CD4-positive, alpha-beta T cell (primary cell): Measurements from ENCODE around the gene PNKP. TPM values are rescaled to one million over a fixed set of nuclear protein-coding genes. Genes with fewer than 3 reads are reported as not detected.

ENCODE experiments used
- ATAC-seq: fragments of 200-7000 bp; cut with Tn5 transposase; one replicate; pipeline ENCODE4 v1.10.0; 2022; ENCODE audit warnings: mild to moderate bottlenecking; ENCODE audit not compliant: poor library complexity
- CTCF ChIA-PET: fragments of 350-600 bp; sonication (Branson Sonifier 250); formaldehyde crosslinking; loops from one replicate; lab custom pipeline; 2021; ENCODE audit warnings: antibody characterized with exemption, inconsistent platforms; lab: Charles Lee
- POLR2A ChIA-PET: fragments of 350-600 bp; sonication (Branson Sonifier 250); formaldehyde crosslinking; loops from one replicate; lab custom pipeline; 2021; ENCODE audit warnings: antibody characterized with exemption, inconsistent platforms; lab: Charles Lee
- DNase-seq, 14 experiments: peaks; one replicate each; pipeline ENCODE4 v3.0.0-alpha.2; 2013 to 2020; ENCODE audit warnings: mixed read lengths in 2 of 14
- H3K27ac ChIP-seq, 2 donors: one replicate each; pipeline versions ENCODE4 v1.5.1 to v1.7.0; 2013; ENCODE audit warnings: low read length in 2 of 2, low read depth in 1 of 2, mild to moderate bottlenecking in 1 of 2
- H3K27me3 ChIP-seq, 2 experiments: 1 replicate in 1 of 2; 2 replicates in 1 of 2; pipeline versions ENCODE4 v1.6.1 to v1.7.0; 2013; ENCODE audit warnings: low read length in 2 of 2, control low read depth in 1 of 2, mild to moderate bottlenecking in 1 of 2, moderate library complexity in 1 of 2; ENCODE audit not compliant: insufficient read depth in 2 of 2, control insufficient read depth in 1 of 2
- H3K36me3 ChIP-seq: one replicate; pipeline ENCODE4 v1.6.1; 2013; ENCODE audit warnings: low read length, control low read depth; ENCODE audit not compliant: insufficient read depth
- H3K4me1 ChIP-seq: one replicate; pipeline ENCODE4 v1.6.1; 2013; ENCODE audit warnings: low read length, control low read depth; ENCODE audit not compliant: insufficient read depth
- H3K4me3 ChIP-seq: one replicate; pipeline ENCODE4 v1.5.1; 2013; ENCODE audit warnings: mild to moderate bottlenecking, low read length, moderate library complexity
- H3K9me3 ChIP-seq, 2 experiments: 1 replicate in 1 of 2; 2 replicates in 1 of 2; pipeline versions ENCODE4 v1.6.1 to v1.7.0; 2013; ENCODE audit warnings: low read length in 2 of 2, mild to moderate bottlenecking in 2 of 2, control low read depth in 1 of 2, moderate library complexity in 1 of 2; ENCODE audit not compliant: control insufficient read depth in 1 of 2, insufficient read depth in 1 of 2
- H3K27ac Mint-ChIP-seq: one replicate; pipeline ENCODE4 v1.8.0; 2020; ENCODE audit warnings: mixed read lengths
- H3K27me3 Mint-ChIP-seq: one replicate; pipeline ENCODE4 v1.8.0; 2021; ENCODE audit warnings: mixed read lengths
- H3K36me3 Mint-ChIP-seq: one replicate; pipeline ENCODE4 v1.8.0; 2021; ENCODE audit warnings: low read depth, mixed read lengths
- H3K4me1 Mint-ChIP-seq: one replicate; pipeline ENCODE4 v1.8.0; 2021; ENCODE audit warnings: low read depth, mixed read lengths
- H3K4me3 Mint-ChIP-seq: one replicate; pipeline ENCODE4 v1.8.0; 2020; ENCODE audit warnings: mild to moderate bottlenecking, mixed read lengths
- H3K9me3 Mint-ChIP-seq: one replicate; pipeline ENCODE4 v1.8.0; 2020; ENCODE audit warnings: mixed read lengths
- intact Hi-C, 2 experiments: fragments of 100-400 bp; cut with DNase I in 1 of 2; cut with micrococcal nuclease in 1 of 2; formaldehyde crosslinking; loops; one replicate each; pipeline versions ENCODE4 v1.15.1 to v1.9.0; 2023 to 2025; cut with DNase I, micrococcal nuclease
- total RNA-seq, 174 experiments: library from RNA in 2 of 174; stranded (reverse) in 2 of 174; gene quantifications; one replicate each; pipeline ENCODE4 v1.2.3 and lab custom pipeline; 2021 to 2026
- TF ChIP-seq, protein P1 (sequence below): fragments of 200-600 bp; IDR thresholded peaks from one replicate; pipeline ENCODE4 v1.8.0; 2022; ENCODE audit warnings: antibody characterized with exemption, mild to moderate bottlenecking

PNKP gene
- total RNA-seq, 2 experiments from 2014 or later: 96.1 to 98.1 TPM

DNA sequence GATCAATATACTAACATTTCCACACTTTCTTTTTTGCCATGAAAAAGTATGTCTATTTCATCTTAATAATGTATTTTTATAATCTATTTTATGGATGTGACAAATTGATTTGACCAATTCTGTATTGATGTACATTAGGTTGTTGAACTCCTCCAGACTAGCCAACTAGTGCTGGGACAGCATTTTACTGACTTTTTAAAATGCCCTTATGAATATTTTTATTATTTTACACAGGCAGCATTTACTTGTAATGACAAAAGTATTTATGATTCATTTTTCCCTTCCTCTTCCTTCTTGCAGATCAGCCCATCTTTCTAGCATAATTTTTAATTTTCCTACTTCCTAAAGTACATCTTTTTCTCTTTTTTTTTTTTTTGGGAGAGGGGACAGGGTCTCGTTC lies 53.4 kb downstream of the PNKP start:
- Mint-ChIP-seq H3K4me3 (peak overlapping the region; percentile 95), H3K9me3 (no peaks in the 10 kb centered on the region), H3K36me3 (peaks cover 22% of the 10 kb centered on the region), H3K4me1 (peaks cover 48% of the 10 kb centered on the region), H3K27ac (peak overlapping the region; percentile 97), H3K27me3 (no peaks in the 10 kb centered on the region)
- Histone ChIP-seq H3K27me3 (no peaks in the 10 kb centered on the region), H3K4me3 (peak overlapping the region; percentile 87), H3K4me1 (peaks cover 49% of the 10 kb centered on the region), H3K27ac (peak overlapping the region; percentile 86 to 97), H3K9me3 (no peaks in the 10 kb centered on the region), H3K36me3 (no peaks in the 10 kb centered on the region)
- TF ChIP-seq, protein P1, sequence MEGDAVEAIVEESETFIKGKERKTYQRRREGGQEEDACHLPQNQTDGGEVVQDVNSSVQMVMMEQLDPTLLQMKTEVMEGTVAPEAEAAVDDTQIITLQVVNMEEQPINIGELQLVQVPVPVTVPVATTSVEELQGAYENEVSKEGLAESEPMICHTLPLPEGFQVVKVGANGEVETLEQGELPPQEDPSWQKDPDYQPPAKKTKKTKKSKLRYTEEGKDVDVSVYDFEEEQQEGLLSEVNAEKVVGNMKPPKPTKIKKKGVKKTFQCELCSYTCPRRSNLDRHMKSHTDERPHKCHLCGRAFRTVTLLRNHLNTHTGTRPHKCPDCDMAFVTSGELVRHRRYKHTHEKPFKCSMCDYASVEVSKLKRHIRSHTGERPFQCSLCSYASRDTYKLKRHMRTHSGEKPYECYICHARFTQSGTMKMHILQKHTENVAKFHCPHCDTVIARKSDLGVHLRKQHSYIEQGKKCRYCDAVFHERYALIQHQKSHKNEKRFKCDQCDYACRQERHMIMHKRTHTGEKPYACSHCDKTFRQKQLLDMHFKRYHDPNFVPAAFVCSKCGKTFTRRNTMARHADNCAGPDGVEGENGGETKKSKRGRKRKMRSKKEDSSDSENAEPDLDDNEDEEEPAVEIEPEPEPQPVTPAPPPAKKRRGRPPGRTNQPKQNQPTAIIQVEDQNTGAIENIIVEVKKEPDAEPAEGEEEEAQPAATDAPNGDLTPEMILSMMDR: no peak
- CTCF ChIA-PET: no interaction called here
- ATAC-seq: no peak
- POLR2A ChIA-PET: interaction anchor here (1.0 to 2.4 kb wide), 8 partner anchors 9 to 318 kb away, joined by 3 to 24 read pairs (median 14); partner anchors contain the start of genes AKT1S1, AP2A1, PNKP and PTOV1
- peak in 1 of 14 experiments; percentile 32 for DNase-seq
- intact Hi-C loops: loop anchor here (5.0 to 10.0 kb wide), 2 partner anchors 47 to 319 kb away; partner anchors contain the start of genes AP2A1 (in 1 of the 2) and RPS11 (in 1 of the 2)

DNA sequence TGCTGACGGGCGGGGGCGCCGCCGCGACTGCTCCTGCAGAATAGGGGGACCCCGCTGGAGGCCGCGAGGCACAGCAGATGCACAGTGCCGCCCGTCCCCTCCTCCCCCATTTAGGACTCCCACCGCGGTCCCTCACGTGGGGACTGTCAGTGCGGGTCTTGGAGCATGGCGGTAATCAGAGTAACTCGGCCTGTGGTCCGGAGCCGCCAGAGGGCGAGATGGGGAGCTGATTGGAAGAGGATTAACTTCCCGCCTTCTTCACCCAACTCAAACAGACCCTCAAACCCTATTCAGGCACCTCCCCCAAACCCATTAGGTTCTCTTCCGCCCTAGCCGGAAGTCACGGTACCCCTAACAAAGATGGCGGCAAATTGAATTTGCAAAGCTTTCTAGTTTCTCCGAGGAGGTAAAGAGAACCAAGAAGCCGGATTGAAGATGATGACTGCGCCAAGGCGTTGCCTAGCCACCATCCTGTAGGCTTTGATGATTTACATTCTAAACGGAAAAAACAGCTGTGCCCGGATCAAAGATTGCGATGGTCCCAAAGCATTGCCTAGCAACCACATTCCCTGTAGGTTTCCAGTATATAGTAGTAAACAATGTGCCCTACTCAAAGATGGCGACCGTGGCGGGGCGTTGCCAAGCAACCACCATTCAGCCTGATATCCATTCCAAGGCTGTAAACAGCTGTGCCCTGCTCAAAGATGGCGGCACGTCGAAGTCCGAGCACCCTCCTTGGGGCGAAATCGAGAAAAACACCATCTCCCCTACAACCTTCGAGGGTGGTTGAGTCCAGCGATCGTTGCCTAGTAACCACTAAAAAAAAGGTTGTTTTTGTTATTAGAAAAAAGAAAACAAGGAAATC lies 54.1 kb downstream of the PNKP start, which contains the start of gene FUZ:
FUZ (minus strand) TSS at position 296 of the 865 bp plus-strand sequence; CDS start at position 110, 186 bp downstream.
- peaks cover 49% of the 10 kb centered on the region for H3K4me1 ChIP-seq
- Mint-ChIP-seq H3K27ac (peak within 1 kb of the TSS; percentile 97), H3K9me3 (no peaks in the 10 kb centered on the region), H3K4me3 (peak within 1 kb of the TSS; percentile 95), H3K27me3 (no peaks in the 10 kb centered on the region), H3K36me3 (peaks cover 19% of the 10 kb centered on the region), H3K4me1 (peaks cover 48% of the 10 kb centered on the region)
- H3K27ac ChIP-seq: peak within 1 kb of the TSS; percentile 86 to 97
- ATAC-seq: peak; percentile 57
- no peaks in the 10 kb centered on the region for H3K27me3 ChIP-seq
- ChIA-PET CTCF (interaction anchor here (1.1 to 1.8 kb wide), 3 partner anchors 37 to 95 kb away, joined by 3 to 8 read pairs (median 5); partner anchors contain the start of gene PTOV1), POLR2A (interaction anchor here (0.8 to 2.4 kb wide), 14 partner anchors 8 to 820 kb away, joined by 3 to 24 read pairs (median 4); partner anchors contain the start of genes AKT1S1, AP2A1, BCL2L12 and GYS1)
- H3K9me3 ChIP-seq: no peaks in the 10 kb centered on the region
- intact Hi-C loops: loop anchor here (1.0 to 10.0 kb wide), 4 partner anchors 46 to 318 kb away; partner anchors contain the start of genes AKT1S1 (in 2 of the 2), TBC1D17 (in 2 of the 2), AP2A1 (in 1 of the 2) and RPS11 (in 1 of the 2)
- TF ChIP-seq, protein P1: no peak
- H3K4me3 ChIP-seq: peak within 1 kb of the TSS; percentile 87
- H3K36me3 ChIP-seq: no peaks in the 10 kb centered on the region
- DNase-seq: peak; percentile 83 to 99 (median 90)

DNA sequence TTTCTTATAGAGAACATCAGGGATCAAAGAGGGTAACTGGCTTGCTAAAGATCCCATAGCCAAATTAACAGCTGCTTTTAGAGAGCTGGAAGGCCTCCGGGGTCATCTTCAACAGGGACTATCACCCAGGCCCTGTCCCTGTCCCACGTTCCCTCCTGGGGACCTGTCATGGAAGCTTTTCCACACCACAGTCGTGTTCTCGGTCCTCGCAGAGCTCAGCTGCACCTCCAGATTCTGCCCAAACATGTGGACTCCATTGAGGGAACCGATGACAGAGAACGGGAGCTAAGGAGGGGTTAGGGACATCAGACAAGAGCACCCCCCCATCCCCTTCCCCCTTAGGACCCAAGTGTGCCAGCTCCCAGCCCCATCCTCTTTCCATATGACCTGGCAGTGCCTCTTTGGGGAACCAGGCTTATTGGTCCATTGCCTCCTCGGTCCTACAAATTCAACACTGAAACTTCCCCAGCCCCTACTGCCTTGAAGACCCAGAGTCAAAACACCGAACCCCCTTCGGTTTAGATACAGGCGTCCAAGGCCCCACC lies 54.9 kb downstream of the PNKP start:
- intact Hi-C loops: loop anchor here (5.0 to 10.0 kb wide), 2 partner anchors 45 to 318 kb away; partner anchors contain the start of genes AP2A1 (in 1 of the 2) and RPS11 (in 1 of the 2)

More for the DNA sequence above, 54.9 kb downstream of the PNKP start:
- Mint-ChIP-seq H3K9me3 (no peaks in the 10 kb centered on the region), H3K36me3 (peaks cover 12% of the 10 kb centered on the region), H3K4me1 (peaks cover 48% of the 10 kb centered on the region), H3K27ac (peak overlapping the region; percentile 97), H3K27me3 (no peaks in the 10 kb centered on the region), H3K4me3 (peak overlapping the region; percentile 95)
- CTCF ChIA-PET: interaction anchor here (1.1 to 1.8 kb wide), 3 partner anchors 38 to 94 kb away, joined by 3 to 8 read pairs (median 5); partner anchors contain the start of gene PTOV1
- no peaks in the 10 kb centered on the region for H3K27me3 ChIP-seq
- TF ChIP-seq, protein P1: no peak
- H3K4me3 ChIP-seq: peak overlapping the region; percentile 87
- H3K4me1 ChIP-seq: peaks cover 50% of the 10 kb centered on the region
- POLR2A ChIA-PET: interaction anchor here (1.0 to 2.4 kb wide), 10 partner anchors 36 to 317 kb away, joined by 3 to 24 read pairs (median 10); partner anchors contain the start of genes AKT1S1, AP2A1, BCL2L12 and IRF3
- ATAC-seq: no peak
- no peak for DNase-seq
- H3K9me3 ChIP-seq: no peaks in the 10 kb centered on the region
- no peaks in the 10 kb centered on the region for H3K36me3 ChIP-seq
- H3K27ac ChIP-seq: peak overlapping the region; percentile 86 to 97
